NCI-H510A treated with DMSO at 0.1 percent for 48 hours (cell line): ENCODE measurements around the gene FHDC1.
A peak's percentile ranks its signal among the peaks of the same experiment; 100 is the strongest.
"Not testable (repeated sequence)": the region's sequence is repeated elsewhere in the genome, so short reads cannot be mapped to it uniquely, and the experiment has no call there.

ENCODE experiments used
- DNase-seq: peaks from one replicate; lab custom pipeline; 2025; lab: John Stamatoyannopoulos, UW

The FHDC1 gene

GRCh38 chr4:152935631-152936445 is at the start of gene FHDC1:
Gene FHDC1 (plus strand): TSS chr4:152936323. CDS start chr4:152943058, 6,735 bp downstream.
- peak; percentile 72 for DNase-seq

GRCh38 chr4:152887981-152888380 is 48.1 kb upstream of the FHDC1 start:
- no peak for DNase-seq

- DNase-seq = no peak
Measured at GRCh38 chr4:152892974-152893373, 43.1 kb upstream of the FHDC1 start.

GRCh38 chr4:152894673-152895072 is 41.5 kb upstream of the FHDC1 start:
- DNase-seq = no peak

- DNase-seq = no peak
Measured at GRCh38 chr4:152896811-152897210, 39.3 kb upstream of the FHDC1 start.

GRCh38 chr4:152898133-152898532 is 38.0 kb upstream of the FHDC1 start:
- not testable (repeated sequence) for DNase-seq

- no peak for DNase-seq
Measured at GRCh38 chr4:152898606-152899005, 37.5 kb upstream of the FHDC1 start.

GRCh38 chr4:152900395-152900794 is 35.7 kb upstream of the FHDC1 start:
- DNase-seq = no peak

- no peak for DNase-seq
Measured at GRCh38 chr4:152901205-152901604, 34.9 kb upstream of the FHDC1 start.

- DNase-seq = no peak
Measured at GRCh38 chr4:152903658-152904057, 32.5 kb upstream of the FHDC1 start.

GRCh38 chr4:152909901-152910300 is 26.2 kb upstream of the FHDC1 start:
- no peak for DNase-seq

GRCh38 chr4:152910521-152910920 is 25.6 kb upstream of the FHDC1 start:
- no peak for DNase-seq

GRCh38 chr4:152917543-152918395 is 18.4 kb upstream of the FHDC1 start:
- DNase-seq = no peak

GRCh38 chr4:152919826-152920225 is 16.3 kb upstream of the FHDC1 start:
- DNase-seq = no peak

GRCh38 chr4:152920768-152921167 is 15.4 kb upstream of the FHDC1 start:
- DNase-seq = no peak

- DNase-seq = no peak
Measured at GRCh38 chr4:152921284-152921683, 14.8 kb upstream of the FHDC1 start.

GRCh38 chr4:152925851-152926250 is 10.3 kb upstream of the FHDC1 start:
- DNase-seq = no peak

- no peak for DNase-seq
Measured at GRCh38 chr4:152926959-152927358, 9.2 kb upstream of the FHDC1 start.

GRCh38 chr4:152927737-152928136 is 8.4 kb upstream of the FHDC1 start:
- peak; percentile 41 for DNase-seq

GRCh38 chr4:152928286-152928685 is 7.8 kb upstream of the FHDC1 start:
- DNase-seq = no peak

GRCh38 chr4:152929888-152930287 is 6.2 kb upstream of the FHDC1 start:
- no peak for DNase-seq

- DNase-seq = no peak
Measured at GRCh38 chr4:152935143-152935542, 980 bp upstream of the FHDC1 start.
